NCI-H1105 (cell line): Measurements from ENCODE around the gene HAND2.
A peak's percentile ranks its signal among the peaks of the same experiment; 100 is the strongest.

ENCODE experiments used
- DNase-seq: peaks from one replicate; lab custom pipeline; 2025; lab: John Stamatoyannopoulos, UW

HAND2 gene

GRCh38 chr4:173519111-173520101 lies 10.6 kb downstream of the HAND2 start:
- DNase-seq: no peak

- DNase-seq: no peak
Observed at GRCh38 chr4:173518425-173519102, 11.5 kb downstream of the HAND2 start.

GRCh38 chr4:173517781-173518424 lies 12.1 kb downstream of the HAND2 start:
- DNase-seq: no peak

- no peak for DNase-seq
Observed at GRCh38 chr4:173516621-173517524, 13.2 kb downstream of the HAND2 start.

GRCh38 chr4:173515458-173515857 lies 14.6 kb downstream of the HAND2 start:
- no peak for DNase-seq

- no peak for DNase-seq
Observed at GRCh38 chr4:173514641-173515217, 15.3 kb downstream of the HAND2 start.

- DNase-seq: no peak
Observed at GRCh38 chr4:173513651-173514050, 16.4 kb downstream of the HAND2 start.

GRCh38 chr4:173511787-173512361 lies 18.2 kb downstream of the HAND2 start:
- DNase-seq: no peak

- DNase-seq: no peak
Observed at GRCh38 chr4:173509036-173510001, 20.7 kb downstream of the HAND2 start.

GRCh38 chr4:173508386-173509035 lies 21.5 kb downstream of the HAND2 start:
- no peak for DNase-seq

GRCh38 chr4:173507471-173508385 lies 22.3 kb downstream of the HAND2 start:
- DNase-seq: no peak

GRCh38 chr4:173506597-173507211 lies 23.3 kb downstream of the HAND2 start:
- no peak for DNase-seq

- peak; percentile 30 for DNase-seq
Observed at GRCh38 chr4:173505924-173506518, 24.0 kb downstream of the HAND2 start.

- no peak for DNase-seq
Observed at GRCh38 chr4:173504181-173504503, 25.9 kb downstream of the HAND2 start.

- DNase-seq: no peak
Observed at GRCh38 chr4:173503330-173504180, 26.5 kb downstream of the HAND2 start.

- DNase-seq: no peak
Observed at GRCh38 chr4:173502282-173502681, 27.7 kb downstream of the HAND2 start.
